LNCAP (cell line): ENCODE results near the gene RPIA.

Experiments
- TF ChIP-seq, protein P1 (sequence below): fragments of 450-650 bp; IDR thresholded peaks from 2 replicates; pipeline ENCODE4 v1.5.1; 2017; ENCODE audit warnings: mild to moderate bottlenecking

RPIA gene

DNA sequence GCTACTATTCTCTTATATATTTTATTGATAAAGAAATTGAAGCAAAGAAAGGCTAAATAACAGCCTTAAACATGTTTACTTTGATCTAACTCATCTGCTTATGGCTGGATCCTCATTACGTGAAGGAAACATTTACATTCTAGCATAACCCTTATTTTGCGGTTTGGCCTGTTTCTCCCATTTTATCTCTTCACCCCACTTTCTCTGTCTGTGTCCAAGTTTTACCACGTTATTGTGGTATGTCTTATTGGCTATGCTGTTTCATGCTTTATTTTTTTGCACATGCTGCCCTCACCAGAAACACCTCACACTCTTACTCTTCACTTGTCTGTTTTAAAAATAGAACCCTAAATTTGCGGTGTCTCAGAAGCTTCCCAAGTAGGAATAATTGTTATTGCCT, 78.5 kb downstream of the RPIA start:
- TF ChIP-seq, protein P1, sequence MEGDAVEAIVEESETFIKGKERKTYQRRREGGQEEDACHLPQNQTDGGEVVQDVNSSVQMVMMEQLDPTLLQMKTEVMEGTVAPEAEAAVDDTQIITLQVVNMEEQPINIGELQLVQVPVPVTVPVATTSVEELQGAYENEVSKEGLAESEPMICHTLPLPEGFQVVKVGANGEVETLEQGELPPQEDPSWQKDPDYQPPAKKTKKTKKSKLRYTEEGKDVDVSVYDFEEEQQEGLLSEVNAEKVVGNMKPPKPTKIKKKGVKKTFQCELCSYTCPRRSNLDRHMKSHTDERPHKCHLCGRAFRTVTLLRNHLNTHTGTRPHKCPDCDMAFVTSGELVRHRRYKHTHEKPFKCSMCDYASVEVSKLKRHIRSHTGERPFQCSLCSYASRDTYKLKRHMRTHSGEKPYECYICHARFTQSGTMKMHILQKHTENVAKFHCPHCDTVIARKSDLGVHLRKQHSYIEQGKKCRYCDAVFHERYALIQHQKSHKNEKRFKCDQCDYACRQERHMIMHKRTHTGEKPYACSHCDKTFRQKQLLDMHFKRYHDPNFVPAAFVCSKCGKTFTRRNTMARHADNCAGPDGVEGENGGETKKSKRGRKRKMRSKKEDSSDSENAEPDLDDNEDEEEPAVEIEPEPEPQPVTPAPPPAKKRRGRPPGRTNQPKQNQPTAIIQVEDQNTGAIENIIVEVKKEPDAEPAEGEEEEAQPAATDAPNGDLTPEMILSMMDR: no peak
